HG02884 (cell line): ENCODE measurements around the gene MVP.
"Not testable (repeated sequence)": the region's sequence is repeated elsewhere in the genome, so short reads cannot be mapped to it uniquely, and the experiment has no call there.

Experiments used
- ATAC-seq: cut with Tn5 transposase; IDR thresholded peaks from one replicate; pipeline ENCODE4 v1.9.1; 2021; ENCODE audit warnings: mild to moderate bottlenecking, moderate library complexity; ENCODE audit not compliant: unreplicated experiment

MVP gene

GRCh38 chr16:29814592-29814991 lies 5.7 kb upstream of the MVP start:
- ATAC-seq: no peak

GRCh38 chr16:29815032-29815721 lies 5.1 kb upstream of the MVP start:
- no peak for ATAC-seq

GRCh38 chr16:29815793-29816693 lies 4.2 kb upstream of the MVP start, which contains the start of gene PAGR1:
PAGR1 (plus strand) TSS chr16:29816152; CDS start chr16:29816526, 374 bp downstream.
- peak; percentile 46 for ATAC-seq

DNA sequence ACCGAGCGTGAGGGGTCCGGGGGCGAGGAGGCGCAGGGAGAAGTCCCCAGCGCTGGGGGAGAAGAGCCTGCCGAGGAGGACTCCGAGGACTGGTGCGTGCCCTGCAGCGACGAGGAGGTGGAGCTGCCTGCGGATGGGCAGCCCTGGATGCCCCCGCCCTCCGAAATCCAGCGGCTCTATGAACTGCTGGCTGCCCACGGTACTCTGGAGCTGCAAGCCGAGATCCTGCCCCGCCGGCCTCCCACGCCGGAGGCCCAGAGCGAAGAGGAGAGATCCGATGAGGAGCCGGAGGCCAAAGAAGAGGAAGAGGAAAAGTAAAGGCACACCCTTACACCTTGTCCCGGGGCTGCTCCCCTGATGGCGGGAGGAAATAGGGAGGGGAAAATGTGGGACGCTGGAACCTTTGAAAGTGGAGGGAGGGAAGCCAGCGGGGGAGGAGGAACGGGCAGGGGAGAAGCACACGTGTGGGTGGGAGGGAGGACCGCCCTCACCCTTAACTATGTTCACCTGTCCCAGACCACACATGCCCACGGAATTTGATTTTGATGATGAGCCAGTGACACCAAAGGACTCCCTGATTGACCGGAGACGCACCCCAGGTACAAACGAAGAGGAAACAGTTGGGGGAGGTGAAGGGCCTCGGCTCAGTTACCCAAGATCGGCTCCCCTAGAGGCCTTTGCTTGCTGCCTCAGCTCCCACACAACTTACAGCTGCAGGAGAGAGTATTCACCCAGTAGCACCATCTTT lies 3.4 kb upstream of the MVP start:
- ATAC-seq: peak; percentile 7

GRCh38 chr16:29818082-29818481 lies 2.2 kb upstream of the MVP start:
- ATAC-seq: no peak

GRCh38 chr16:29819506-29819905 lies 756 bp upstream of the MVP start:
- ATAC-seq: no peak

GRCh38 chr16:29820730-29821642 lies 724 bp downstream of the MVP start:
- ATAC-seq: no peak

DNA sequence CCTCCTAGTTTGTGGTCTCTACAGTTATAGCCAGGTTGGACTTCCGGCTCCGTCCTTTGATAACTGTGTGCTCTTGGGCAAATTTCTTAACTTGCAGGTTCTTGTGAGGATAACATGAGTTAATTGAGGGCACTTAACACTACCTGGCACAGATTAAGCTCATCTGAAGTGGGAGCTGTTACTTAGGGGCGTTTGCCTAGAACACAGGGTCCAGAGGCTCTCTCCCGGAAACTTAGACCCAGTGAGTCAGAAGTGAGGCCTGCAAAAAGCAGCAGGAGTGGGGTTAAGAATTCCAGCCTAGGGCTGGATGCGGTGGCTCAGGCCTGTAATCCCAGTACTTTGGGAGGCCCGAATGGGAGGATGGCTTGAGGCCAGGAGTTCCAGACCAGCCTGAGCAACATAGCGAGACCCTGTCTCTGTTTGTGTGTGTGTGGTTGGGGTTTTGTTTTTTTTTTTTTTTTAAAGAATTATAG lies 1.4 kb downstream of the MVP start:
- no peak for ATAC-seq

DNA sequence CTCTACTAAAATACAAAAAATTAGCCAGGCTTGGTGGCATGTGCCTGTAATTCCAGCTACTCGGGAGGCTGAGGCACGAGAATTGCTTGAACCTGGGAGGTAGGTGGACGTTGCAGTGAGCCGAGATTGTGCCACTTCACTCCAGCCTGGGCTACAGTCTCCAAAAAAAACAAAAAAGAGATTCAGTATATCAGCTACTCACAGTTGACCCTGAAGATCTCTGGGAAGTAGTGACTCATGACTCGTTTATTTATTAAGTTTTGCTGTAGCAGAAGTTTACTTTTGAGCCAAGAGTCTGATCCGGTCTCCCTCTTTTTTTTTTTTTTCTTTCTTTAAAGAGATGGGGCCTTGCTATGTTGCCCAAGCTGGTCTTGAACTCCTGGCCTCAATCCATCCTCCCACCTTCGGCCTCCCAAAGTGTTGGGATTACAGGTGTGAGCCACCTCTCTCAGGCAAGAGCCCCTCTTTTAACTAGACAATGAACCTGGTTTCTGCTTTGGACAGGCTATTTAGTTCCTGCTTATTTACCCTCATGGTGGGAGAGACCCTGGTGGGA lies 4.4 kb downstream of the MVP start:
- ATAC-seq: no peak

DNA sequence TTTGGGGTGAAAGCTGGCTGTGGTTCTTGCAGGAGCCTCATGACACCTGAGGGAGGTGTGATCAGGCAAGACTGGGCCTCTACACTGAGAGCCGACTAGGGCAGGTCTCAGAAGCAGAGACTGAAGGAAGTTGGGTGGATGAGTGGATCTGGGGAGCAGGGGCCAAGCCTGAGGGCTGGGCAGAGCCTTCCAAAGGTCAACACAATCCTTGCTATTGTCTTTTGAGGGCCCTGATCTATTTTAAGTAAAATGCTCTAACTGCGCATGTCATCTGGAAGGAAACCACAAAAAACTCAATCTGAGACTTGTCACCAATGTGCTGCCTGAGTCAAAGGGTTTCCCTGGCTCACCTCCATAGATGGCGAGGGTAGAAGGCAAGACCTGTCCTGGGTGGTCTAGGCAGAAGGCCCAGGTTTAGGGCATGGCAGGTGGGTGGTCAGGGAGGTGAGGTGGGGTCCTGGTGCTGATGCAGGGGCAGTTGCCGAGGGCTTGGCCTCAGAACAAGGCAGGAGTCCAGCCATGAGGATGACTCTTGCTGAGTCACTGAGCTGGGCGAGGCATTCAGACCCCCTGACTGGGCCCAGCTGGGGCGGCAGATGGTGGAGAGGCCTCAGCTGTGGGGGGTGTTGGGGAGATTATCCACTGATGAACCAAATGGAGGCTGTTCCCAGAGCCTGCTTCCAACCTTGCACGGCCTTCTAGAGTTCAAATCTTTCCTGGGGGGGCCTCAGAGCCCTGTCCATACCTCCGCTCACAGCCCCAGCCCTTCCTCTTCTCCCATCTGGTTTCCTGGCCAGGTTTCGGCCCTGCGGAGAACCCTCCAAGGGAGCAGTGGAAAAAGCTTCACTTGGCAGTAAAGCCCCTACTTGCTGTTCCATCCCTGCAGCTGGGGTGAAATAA lies 5.1 kb downstream of the MVP start:
- no peak for ATAC-seq

DNA sequence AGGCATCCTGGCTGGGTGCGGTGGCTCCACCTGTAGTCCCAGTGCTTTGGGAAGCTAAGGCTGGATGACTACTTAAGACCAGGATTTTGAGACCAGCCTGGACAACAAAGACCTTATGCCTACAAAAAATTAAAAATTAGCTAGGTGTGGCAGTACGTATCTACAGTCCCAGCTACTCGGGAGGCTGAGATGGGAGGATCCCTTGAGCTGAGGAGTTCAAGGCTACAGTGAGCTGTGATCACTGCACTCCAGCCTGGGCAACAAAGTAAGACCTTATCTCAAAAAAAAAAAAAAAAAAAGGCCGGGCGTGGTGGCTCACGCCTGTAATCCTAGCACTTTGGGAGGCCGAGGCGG lies 6.1 kb downstream of the MVP start:
- ATAC-seq: no peak

- no peak for ATAC-seq
Measured at GRCh38 chr16:29830774-29831173, 10.5 kb downstream of the MVP start.

- no peak for ATAC-seq
Measured at GRCh38 chr16:29831490-29831889, 11.2 kb downstream of the MVP start.

- not testable (repeated sequence) for ATAC-seq
Measured at GRCh38 chr16:29833219-29833618, 13.0 kb downstream of the MVP start.

DNA sequence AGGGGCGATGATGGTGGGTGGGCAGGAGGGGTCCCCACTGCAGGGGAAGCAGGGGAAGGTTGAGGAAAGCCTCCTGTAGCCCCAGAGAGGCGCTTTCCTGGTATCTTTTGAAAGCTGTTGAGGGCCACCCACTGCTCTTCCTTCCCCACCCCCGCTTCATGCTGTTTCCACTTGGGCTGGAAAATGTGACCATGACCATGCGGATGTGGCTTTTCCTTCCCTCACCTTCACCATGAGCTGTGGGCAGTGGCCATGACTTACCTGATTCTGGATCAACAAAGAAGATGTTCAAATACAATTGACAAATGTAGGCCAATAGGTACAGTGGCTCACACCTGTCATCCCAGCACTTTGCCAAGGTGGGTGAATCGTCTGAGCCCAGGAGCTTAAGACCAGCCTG lies 13.8 kb downstream of the MVP start:
- no peak for ATAC-seq

DNA sequence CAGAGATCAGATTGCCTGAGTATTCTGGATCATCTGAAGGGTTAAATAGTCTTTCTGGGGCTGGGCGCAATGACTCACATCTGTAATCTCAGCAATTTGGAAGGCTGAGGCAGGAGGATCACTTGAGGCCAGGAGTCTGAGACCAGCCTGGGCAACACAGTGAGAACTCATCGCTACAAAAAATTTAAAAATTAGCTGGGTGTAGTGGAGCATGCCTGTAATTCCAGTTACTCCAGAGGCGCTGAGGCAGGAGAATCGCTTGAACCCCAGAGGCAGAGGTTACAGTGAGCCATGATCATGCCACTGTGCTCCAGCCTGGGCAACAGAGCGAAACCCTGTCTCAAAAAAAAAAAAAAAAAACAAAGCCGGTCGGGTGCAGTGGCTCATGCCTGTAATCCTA lies 15.7 kb downstream of the MVP start:
- no peak for ATAC-seq

- ATAC-seq: no peak
Measured at GRCh38 chr16:29836623-29837022, 16.4 kb downstream of the MVP start.

DNA sequence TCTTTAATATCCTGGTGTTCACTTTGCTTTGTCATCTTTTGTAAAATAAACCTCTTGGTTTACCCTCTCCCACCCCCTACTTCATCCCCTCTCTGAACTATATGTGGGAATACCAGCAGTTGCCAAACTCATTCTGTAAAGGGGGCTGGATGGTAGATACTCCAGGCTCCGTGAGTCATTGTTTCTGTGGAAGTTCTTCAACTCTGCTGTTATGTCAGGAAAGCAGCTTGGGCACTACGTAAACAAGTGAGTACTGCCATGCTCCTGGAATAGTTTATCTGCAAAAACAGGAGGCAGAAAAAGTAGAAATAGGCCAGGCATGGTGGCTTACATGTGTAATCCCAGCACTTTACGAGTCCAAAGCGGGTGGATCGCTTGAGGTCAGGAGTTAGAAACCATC lies 17.6 kb downstream of the MVP start:
- ATAC-seq: no peak

DNA sequence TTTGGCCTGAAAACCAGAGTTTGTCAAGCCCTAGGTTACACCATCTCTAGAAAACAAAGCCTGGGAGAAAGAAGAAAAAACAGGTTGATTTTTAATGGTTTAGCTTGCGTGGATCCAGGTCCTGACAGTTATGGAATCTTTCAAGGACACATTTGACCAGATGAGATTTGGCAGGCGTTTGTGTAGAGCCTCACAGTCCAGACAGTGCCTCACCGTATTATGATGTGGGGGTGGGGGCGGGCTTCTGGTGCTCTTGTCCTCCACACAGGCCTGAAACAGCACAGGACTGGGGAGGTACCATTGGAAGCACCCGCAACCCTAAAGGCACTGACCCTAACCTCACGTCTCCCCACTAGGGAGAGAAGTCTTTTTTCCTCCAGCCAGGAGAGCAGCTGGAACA lies 19.6 kb downstream of the MVP start:
- ATAC-seq: no peak
